Liver (tissue), 9 donors: ENCODE measurements around the gene OR11G2. TPM values are rescaled to one million over a fixed set of nuclear protein-coding genes. Genes with fewer than 3 reads are reported as not detected.

ENCODE experiments used
- DNase-seq: peaks from one replicate; pipeline ENCODE4 v3.0.0-alpha.2; 2017; ENCODE audit warnings: low spot score
- H3K27ac ChIP-seq, 2 donors: one replicate each; pipeline ENCODE4 v1.7.0; 2013; ENCODE audit warnings: inconsistent platforms in 2 of 2, low read length in 2 of 2, control low read depth in 1 of 2, low read depth in 1 of 2, mild to moderate bottlenecking in 1 of 2
- H3K27me3 ChIP-seq, 4 donors: one replicate each; pipeline versions ENCODE4 v1.6.1 to v1.7.0; 2013; ENCODE audit warnings: low read length in 3 of 4, inconsistent platforms in 1 of 4, mild to moderate bottlenecking in 1 of 4, moderate library complexity in 1 of 4; ENCODE audit not compliant: control insufficient read depth in 4 of 4, insufficient read depth in 4 of 4
- H3K36me3 ChIP-seq, 4 donors: one replicate each; pipeline versions ENCODE4 v1.6.1 to v1.7.0; 2013; ENCODE audit warnings: low read length in 3 of 4, mild to moderate bottlenecking in 3 of 4, low read depth in 1 of 4, moderate library complexity in 1 of 4; ENCODE audit not compliant: control insufficient read depth in 4 of 4, insufficient read depth in 3 of 4
- H3K4me1 ChIP-seq, 4 donors: one replicate each; pipeline versions ENCODE4 v1.6.1 to v1.7.0; 2013; ENCODE audit warnings: low read length in 3 of 4, mild to moderate bottlenecking in 3 of 4, moderate library complexity in 1 of 4; ENCODE audit not compliant: control insufficient read depth in 4 of 4, insufficient read depth in 4 of 4
- H3K4me3 ChIP-seq, 3 donors: one replicate each; pipeline versions ENCODE4 v1.6.1 to v1.7.0; 2013; ENCODE audit warnings: low read length in 3 of 3, control low read depth in 1 of 3, low read depth in 1 of 3, mild to moderate bottlenecking in 1 of 3
- H3K9ac ChIP-seq, 2 donors: one replicate each; pipeline ENCODE4 v1.7.0; 2013; ENCODE audit warnings: low read length in 2 of 2, mild to moderate bottlenecking in 2 of 2, moderate library complexity in 2 of 2, control low read depth in 1 of 2, low read depth in 1 of 2
- H3K9me3 ChIP-seq, 4 donors: one replicate each; pipeline versions ENCODE4 v1.6.1 to v1.7.0; 2013; ENCODE audit warnings: low read length in 3 of 4; ENCODE audit not compliant: control insufficient read depth in 4 of 4
- FOXA1 ChIP-seq: IDR thresholded peaks from 2 replicates; pipeline ENCODE4 v1.6.1; 2016; ENCODE audit warnings: antibody characterized with exemption
- FOXA2 ChIP-seq: IDR thresholded peaks from 2 replicates; pipeline ENCODE4 v1.6.1; 2016; ENCODE audit warnings: antibody characterized with exemption
- GABPA ChIP-seq, 2 donors: IDR thresholded peaks in 1 of 2; conservative IDR thresholded peaks in 1 of 2; 2 replicates each; pipeline ENCODE4 v1.6.1; 2016; ENCODE audit warnings: antibody characterized with exemption in 2 of 2, mild to moderate bottlenecking in 1 of 2, moderate library complexity in 1 of 2
- HNF4A ChIP-seq, 2 donors: conservative IDR thresholded peaks; 2 replicates each; pipeline ENCODE4 v1.6.1; 2016; ENCODE audit warnings: antibody characterized with exemption in 2 of 2, mild to moderate bottlenecking in 2 of 2
- HNF4G ChIP-seq: IDR thresholded peaks from 2 replicates; pipeline ENCODE4 v1.6.1; 2016; ENCODE audit warnings: antibody characterized with exemption
- JUND ChIP-seq, 2 donors: IDR thresholded peaks; 2 replicates each; pipeline ENCODE4 v1.6.1; 2016; ENCODE audit warnings: antibody characterized with exemption in 2 of 2
- NR2F2 ChIP-seq: IDR thresholded peaks from 2 replicates; pipeline ENCODE4 v1.6.1; 2016; ENCODE audit warnings: antibody characterized with exemption
- YY1 ChIP-seq: IDR thresholded peaks from 2 replicates; pipeline ENCODE4 v1.6.1; 2016; ENCODE audit warnings: antibody characterized with exemption, mild to moderate bottlenecking
- WGBS: extraction: QIAGEN DNeasy Blood & Tissue Kit; methylation state at CpG from one replicate; pipeline ENCODE4 v1.1.7; 2013; 5-methylcytosine and 5-hydroxymethylcytosine counted together
- polyA plus RNA-seq, 2 donors: library from polyadenylated mRNA; stranded (reverse) in 1 of 2; unstranded in 1 of 2; fragments of 200-250 nt in 1 of 2; fragments of >200 nt in 1 of 2; fragmentation: Nextera tagmentation in 1 of 2; extraction: Ambion mirVana in 1 of 2; gene quantifications; one replicate each; pipeline versions ENCODE4 v1.2.1 to v1.2.3, GENCODE V29; 2013 to 2015
- total RNA-seq, 2 donors: library from RNA; depleted of rRNA; stranded (reverse); fragments of >200 nt; gene quantifications; one replicate each; pipeline ENCODE4 v1.2.3, GENCODE V29; 2014
- TF ChIP-seq, protein P1 (sequence below): IDR thresholded peaks from 2 replicates; pipeline ENCODE4 v1.6.1; 2016; ENCODE audit warnings: antibody characterized with exemption
- TF ChIP-seq, protein P2 (sequence below): IDR thresholded peaks from 2 replicates; pipeline ENCODE4 v1.6.1; 2016; ENCODE audit warnings: antibody characterized with exemption, mild to moderate bottlenecking
- TF ChIP-seq, protein P3 (sequence below): fragments of 150-350 bp; IDR thresholded peaks from 2 replicates; pipeline ENCODE4 v1.5.1; 2017; ENCODE audit warnings: improper control_type of control experiment, low read depth, low read length; ENCODE audit not compliant: missing input control
- TF ChIP-seq, protein P4 (sequence below): IDR thresholded peaks from 2 replicates; pipeline ENCODE4 v1.6.1; 2016; ENCODE audit warnings: antibody characterized with exemption
- donor health status: healthy.
- donor health status: healthy.
- donor health status: healthy.
- donor health status: healthy.
- donor health status: healthy.

Gene OR11G2
- total and polyA plus RNA-seq, 4 donors = not detected

DNA sequence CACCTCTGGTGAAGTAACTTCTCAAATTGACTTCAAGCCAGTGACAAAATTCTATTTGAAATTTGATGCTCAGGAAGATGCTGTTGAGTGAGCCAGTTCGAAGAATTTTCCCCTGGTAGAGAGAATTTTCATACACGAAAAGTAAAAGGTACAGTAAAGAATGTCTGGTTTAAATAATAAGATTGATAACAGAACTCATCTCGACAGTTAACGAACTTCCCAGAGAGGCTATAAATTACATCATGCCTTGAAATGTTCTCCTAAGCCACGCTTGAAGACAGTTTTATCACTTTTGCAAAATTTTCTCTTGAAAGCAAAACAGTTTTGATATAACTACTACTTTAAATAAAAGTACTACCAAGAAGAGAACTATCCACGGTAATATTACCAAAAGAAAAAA lies 14.4 kb upstream of the OR11G2 start:
- no peak overlapping the region for H3K4me3 ChIP-seq
- H3K27me3 ChIP-seq = no peaks in the 10 kb centered on the region
- H3K9ac ChIP-seq = no peak overlapping the region
- no peaks in the 10 kb centered on the region for H3K36me3 ChIP-seq
- DNase-seq = no peak
- TF ChIP-seq YY1 (no peak), FOXA1 (no peak), HNF4A (conservative IDR thresholded peaks at IDR 0.05) (no peak), NR2F2 (no peak)
- TF ChIP-seq, protein P1, sequence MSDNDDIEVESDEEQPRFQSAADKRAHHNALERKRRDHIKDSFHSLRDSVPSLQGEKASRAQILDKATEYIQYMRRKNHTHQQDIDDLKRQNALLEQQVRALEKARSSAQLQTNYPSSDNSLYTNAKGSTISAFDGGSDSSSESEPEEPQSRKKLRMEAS = no peak
- 48% methylated on average over 6 of the region's 6 CpGs for WGBS
- H3K4me1 ChIP-seq = no peaks in the 10 kb centered on the region
- no peak overlapping the region for H3K27ac ChIP-seq
- no peaks in the 10 kb centered on the region for H3K9me3 ChIP-seq

DNA sequence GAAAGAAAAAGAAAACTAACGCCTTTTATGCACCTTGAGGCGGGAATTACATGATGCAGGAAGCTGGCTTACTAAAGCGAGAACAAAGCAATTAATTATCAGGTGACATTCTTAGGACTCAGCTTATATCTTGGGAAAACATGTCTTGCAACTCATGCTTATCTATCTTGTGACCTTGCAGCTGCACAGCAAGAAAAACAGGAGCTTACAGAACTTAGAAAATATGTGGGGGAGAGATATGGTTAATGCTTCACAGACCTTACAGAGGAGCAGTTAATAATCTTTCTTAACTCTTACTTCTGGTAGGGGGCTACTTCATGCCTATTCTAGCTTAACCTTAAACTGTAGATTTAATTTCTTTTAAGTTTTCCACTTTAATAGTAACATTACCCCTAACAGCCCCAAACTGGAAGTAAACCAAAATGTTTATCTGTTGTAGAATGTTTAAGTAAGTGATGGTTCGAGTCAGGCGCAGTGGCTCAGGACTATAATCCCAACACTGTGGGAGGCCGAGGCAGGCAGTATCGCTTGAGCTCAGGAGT lies 13.2 kb upstream of the OR11G2 start:
- Histone ChIP-seq H3K36me3 (no peaks in the 10 kb centered on the region), H3K9me3 (no peaks in the 10 kb centered on the region), H3K27ac (no peak overlapping the region), H3K9ac (no peak overlapping the region), H3K27me3 (no peaks in the 10 kb centered on the region), H3K4me3 (no peak overlapping the region), H3K4me1 (no peaks in the 10 kb centered on the region)
- no peak for DNase-seq
- TF ChIP-seq, protein P2, sequence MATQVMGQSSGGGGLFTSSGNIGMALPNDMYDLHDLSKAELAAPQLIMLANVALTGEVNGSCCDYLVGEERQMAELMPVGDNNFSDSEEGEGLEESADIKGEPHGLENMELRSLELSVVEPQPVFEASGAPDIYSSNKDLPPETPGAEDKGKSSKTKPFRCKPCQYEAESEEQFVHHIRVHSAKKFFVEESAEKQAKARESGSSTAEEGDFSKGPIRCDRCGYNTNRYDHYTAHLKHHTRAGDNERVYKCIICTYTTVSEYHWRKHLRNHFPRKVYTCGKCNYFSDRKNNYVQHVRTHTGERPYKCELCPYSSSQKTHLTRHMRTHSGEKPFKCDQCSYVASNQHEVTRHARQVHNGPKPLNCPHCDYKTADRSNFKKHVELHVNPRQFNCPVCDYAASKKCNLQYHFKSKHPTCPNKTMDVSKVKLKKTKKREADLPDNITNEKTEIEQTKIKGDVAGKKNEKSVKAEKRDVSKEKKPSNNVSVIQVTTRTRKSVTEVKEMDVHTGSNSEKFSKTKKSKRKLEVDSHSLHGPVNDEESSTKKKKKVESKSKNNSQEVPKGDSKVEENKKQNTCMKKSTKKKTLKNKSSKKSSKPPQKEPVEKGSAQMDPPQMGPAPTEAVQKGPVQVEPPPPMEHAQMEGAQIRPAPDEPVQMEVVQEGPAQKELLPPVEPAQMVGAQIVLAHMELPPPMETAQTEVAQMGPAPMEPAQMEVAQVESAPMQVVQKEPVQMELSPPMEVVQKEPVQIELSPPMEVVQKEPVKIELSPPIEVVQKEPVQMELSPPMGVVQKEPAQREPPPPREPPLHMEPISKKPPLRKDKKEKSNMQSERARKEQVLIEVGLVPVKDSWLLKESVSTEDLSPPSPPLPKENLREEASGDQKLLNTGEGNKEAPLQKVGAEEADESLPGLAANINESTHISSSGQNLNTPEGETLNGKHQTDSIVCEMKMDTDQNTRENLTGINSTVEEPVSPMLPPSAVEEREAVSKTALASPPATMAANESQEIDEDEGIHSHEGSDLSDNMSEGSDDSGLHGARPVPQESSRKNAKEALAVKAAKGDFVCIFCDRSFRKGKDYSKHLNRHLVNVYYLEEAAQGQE = no peak
- TF ChIP-seq, protein P3, sequence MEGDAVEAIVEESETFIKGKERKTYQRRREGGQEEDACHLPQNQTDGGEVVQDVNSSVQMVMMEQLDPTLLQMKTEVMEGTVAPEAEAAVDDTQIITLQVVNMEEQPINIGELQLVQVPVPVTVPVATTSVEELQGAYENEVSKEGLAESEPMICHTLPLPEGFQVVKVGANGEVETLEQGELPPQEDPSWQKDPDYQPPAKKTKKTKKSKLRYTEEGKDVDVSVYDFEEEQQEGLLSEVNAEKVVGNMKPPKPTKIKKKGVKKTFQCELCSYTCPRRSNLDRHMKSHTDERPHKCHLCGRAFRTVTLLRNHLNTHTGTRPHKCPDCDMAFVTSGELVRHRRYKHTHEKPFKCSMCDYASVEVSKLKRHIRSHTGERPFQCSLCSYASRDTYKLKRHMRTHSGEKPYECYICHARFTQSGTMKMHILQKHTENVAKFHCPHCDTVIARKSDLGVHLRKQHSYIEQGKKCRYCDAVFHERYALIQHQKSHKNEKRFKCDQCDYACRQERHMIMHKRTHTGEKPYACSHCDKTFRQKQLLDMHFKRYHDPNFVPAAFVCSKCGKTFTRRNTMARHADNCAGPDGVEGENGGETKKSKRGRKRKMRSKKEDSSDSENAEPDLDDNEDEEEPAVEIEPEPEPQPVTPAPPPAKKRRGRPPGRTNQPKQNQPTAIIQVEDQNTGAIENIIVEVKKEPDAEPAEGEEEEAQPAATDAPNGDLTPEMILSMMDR = no peak
- TF ChIP-seq HNF4A (conservative IDR thresholded peaks at IDR 0.05) (no peak), GABPA (IDR thresholded peaks at IDR 0.05 in 1 of 2, conservative IDR thresholded peaks at IDR 0.05 in 1 of 2) (no peak), JUND (IDR thresholded peaks at IDR 0.05) (no peak), YY1 (no peak), FOXA1 (no peak), FOXA2 (no peak), HNF4G (no peak), NR2F2 (no peak)
- TF ChIP-seq, protein P1 = no peak
- TF ChIP-seq, protein P4, sequence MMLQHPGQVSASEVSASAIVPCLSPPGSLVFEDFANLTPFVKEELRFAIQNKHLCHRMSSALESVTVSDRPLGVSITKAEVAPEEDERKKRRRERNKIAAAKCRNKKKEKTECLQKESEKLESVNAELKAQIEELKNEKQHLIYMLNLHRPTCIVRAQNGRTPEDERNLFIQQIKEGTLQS = no peak
- WGBS = 82% methylated on average over 7 of the region's 7 CpGs
